H1 (cell line): ENCODE results near the gene TPRN. TPM values are rescaled to one million over a fixed set of nuclear protein-coding genes. Genes with fewer than 3 reads are reported as not detected.

Source experiments
- CBX8 ChIP-seq: fragments of 300-800, 300-1000 bp; sonication (generic); IDR thresholded peaks from 2 replicates; pipeline ENCODE4 v1.7.1; 2016; ENCODE audit warnings: low read depth, low read length, borderline replicate concordance
- CHD2 ChIP-seq: IDR thresholded peaks from 2 replicates; pipeline ENCODE4 v1.6.1; 2012; ENCODE audit warnings: low read length, improper control_type of control experiment
- CREB1 ChIP-seq: IDR thresholded peaks from 2 replicates; pipeline ENCODE4 v1.6.1; 2012; ENCODE audit warnings: inconsistent platforms
- CTCF ChIP-seq, 3 experiments: IDR thresholded peaks; 1 replicate in 2 of 3; 2 replicates in 1 of 3; pipeline versions ENCODE4 v1.5.1 to v1.6.1; 2011; ENCODE audit warnings: low read length in 3 of 3, mild to moderate bottlenecking in 3 of 3, inconsistent platforms in 2 of 3, low read depth in 1 of 3, moderate library complexity in 1 of 3; ENCODE audit not compliant: insufficient read depth in 1 of 3; ENCODE audit errors: control extremely low read depth in 1 of 3
- EGR1 ChIP-seq: IDR thresholded peaks from 2 replicates; pipeline ENCODE4 v1.6.1; 2011; ENCODE audit warnings: low read depth, low read length, borderline replicate concordance
- EP300 ChIP-seq, 2 experiments: IDR thresholded peaks; 1 replicate in 1 of 2; 2 replicates in 1 of 2; pipeline ENCODE4 v1.6.1; 2011 to 2012; ENCODE audit warnings: low read depth in 2 of 2, low read length in 2 of 2, mild to moderate bottlenecking in 2 of 2, borderline replicate concordance in 1 of 2, inconsistent platforms in 1 of 2, moderate library complexity in 1 of 2
- HDAC2 ChIP-seq, 2 experiments: fragments of 300-600 bp in 1 of 2; sonication (generic) in 1 of 2; IDR thresholded peaks; 2 replicates each; pipeline ENCODE4 v1.6.1; 2011 to 2012; ENCODE audit warnings: low read depth in 2 of 2, low read length in 2 of 2, mild to moderate bottlenecking in 2 of 2, moderate library complexity in 2 of 2, borderline replicate concordance in 1 of 2, inconsistent platforms in 1 of 2
- HDAC6 ChIP-seq: IDR thresholded peaks from one replicate; pipeline ENCODE4 v1.7.1; 2012; ENCODE audit warnings: low read depth, mild to moderate bottlenecking, inconsistent platforms, low read length, moderate library complexity
- KDM4A ChIP-seq: IDR thresholded peaks from one replicate; pipeline ENCODE4 v1.7.1; 2012; ENCODE audit warnings: low read depth, mild to moderate bottlenecking, moderate library complexity, low read length, inconsistent platforms; ENCODE audit not compliant: severe bottlenecking
- MAX ChIP-seq: IDR thresholded peaks from 2 replicates; pipeline ENCODE4 v1.6.1; 2012; ENCODE audit warnings: inconsistent platforms
- NRF1 ChIP-seq: IDR thresholded peaks from 2 replicates; pipeline ENCODE4 v1.6.1; 2011; ENCODE audit warnings: mild to moderate bottlenecking, low read depth, low read length, improper control_type of control experiment
- POLR2A ChIP-seq, 2 experiments: IDR thresholded peaks; 1 replicate in 1 of 2; 2 replicates in 1 of 2; pipeline ENCODE4 v1.6.1; 2011; ENCODE audit warnings: low read depth in 2 of 2, low read length in 2 of 2, mild to moderate bottlenecking in 2 of 2; ENCODE audit errors: control extremely low read depth in 1 of 2
- SIN3A ChIP-seq, 2 experiments: IDR thresholded peaks in 1 of 2; conservative IDR thresholded peaks in 1 of 2; 2 replicates each; pipeline ENCODE4 v1.6.1; 2011 to 2012; ENCODE audit warnings: low read length in 2 of 2, improper control_type of control experiment in 1 of 2, low read depth in 1 of 2, mild to moderate bottlenecking in 1 of 2
- SP2 ChIP-seq: IDR thresholded peaks from 2 replicates; pipeline ENCODE4 v1.6.1; 2012; ENCODE audit warnings: mild to moderate bottlenecking, low read length, inconsistent platforms
- SRF ChIP-seq: IDR thresholded peaks from 2 replicates; pipeline ENCODE4 v1.6.1; 2011; ENCODE audit warnings: mild to moderate bottlenecking, low read depth, low read length, moderate library complexity
- SUZ12 ChIP-seq: fragments of 200-600 bp; sonication (generic); IDR thresholded peaks from 2 replicates; pipeline ENCODE4 v1.6.1; 2012; ENCODE audit warnings: mild to moderate bottlenecking, inconsistent platforms, low read length, moderate library complexity, mixed read lengths
- TAF1 ChIP-seq: IDR thresholded peaks from 2 replicates; pipeline ENCODE4 v1.6.1; 2011; ENCODE audit warnings: mild to moderate bottlenecking, low read depth, low read length
- TAF7 ChIP-seq: optimal IDR thresholded peaks from 2 replicates; pipeline ENCODE3; 2011; ENCODE audit warnings: low read depth, mild to moderate bottlenecking, inconsistent platforms, low read length, moderate library complexity, borderline replicate concordance
- TBP ChIP-seq: IDR thresholded peaks from 2 replicates; pipeline ENCODE4 v1.6.1; 2011; ENCODE audit warnings: low read depth, low read length, improper control_type of control experiment
- TCF12 ChIP-seq: IDR thresholded peaks from 2 replicates; pipeline ENCODE4 v1.6.1; 2011; ENCODE audit warnings: low read depth, mild to moderate bottlenecking, low read length
- ZNF274 ChIP-seq: IDR thresholded peaks from 2 replicates; pipeline ENCODE4 v1.7.0; 2012; ENCODE audit warnings: low read length, borderline replicate concordance; ENCODE audit errors: extremely low read depth
- polyA plus RNA-seq, 7 experiments: library from polyadenylated mRNA; depleted of rRNA in 3 of 7; stranded (reverse) in 5 of 7; unstranded in 2 of 7; fragments of >200 nt in 5 of 7; fragments of 200-250 nt in 2 of 7; gene quantifications; 1 replicate in 5 of 7; 2 replicates in 1 of 7; 4 replicates in 1 of 7; pipeline versions ENCODE4 v1.2.1 to v1.2.3, GENCODE V29; 2011 to 2013; ENCODE audit warnings: missing spikeins in 2 of 7, mixed read lengths in 2 of 7
- total RNA-seq: library from RNA; stranded (reverse); fragmentation: NEBNext Ultra II Directional; extraction: Animal tissue kit (Norgen Biotek cat#: 25700); gene quantifications from 2 replicates; pipeline ENCODE4 v1.2.1, GENCODE V29; 2021

The TPRN gene
- total and polyA plus RNA-seq, 2 of the 8 experiments (the other 6 are each of a cell fraction or from before 2014, with no cell fraction given) = 9.7 to 23.2 TPM

- TF ChIP-seq TBP = no peak
- no peak for TF ChIP-seq SUZ12
- 0 out of 2 replicates have a peak, but pooled peaks have one; percentile 13 for TF ChIP-seq CHD2
- TF ChIP-seq KDM4A = peak; percentile 71
- TF ChIP-seq SP2 = peak; percentile 44
- no peak for TF ChIP-seq CTCF (IDR thresholded peaks at IDR 0.05; ENCODE audit: control extremely low read depth in 1 of 3, insufficient read depth in 1 of 3, low read depth in 1 of 3, low read length in 3 of 3)
- TF ChIP-seq SRF = no peak
- no peak for TF ChIP-seq EP300 (IDR thresholded peaks at IDR 0.05; ENCODE audit: borderline replicate concordance in 1 of 2, low read depth in 2 of 2, low read length in 2 of 2)
- TF ChIP-seq TCF12 = no peak
- peak; percentile 69 for TF ChIP-seq NRF1
- TF ChIP-seq CREB1 = no peak; the same call in 1 of the 2 replicates
- TF ChIP-seq CBX8 = no peak
- peak; percentile 55 for TF ChIP-seq TAF1
- no peak for TF ChIP-seq HDAC6
- TF ChIP-seq EGR1 = peak; percentile 50
- TF ChIP-seq SIN3A (conservative IDR thresholded peaks at IDR 0.05 in 1 of 2, IDR thresholded peaks at IDR 0.05 in 1 of 2; ENCODE audit: low read depth in 1 of 2, low read length in 2 of 2) = peak in 1 of 2 experiments; percentile 62; a peak in 2 of 4 replicates
- TF ChIP-seq POLR2A (IDR thresholded peaks at IDR 0.05; ENCODE audit: control extremely low read depth in 1 of 2, low read depth in 2 of 2, low read length in 2 of 2) = peak in 1 of 2 experiments; percentile 53; a peak in 1 of 3 replicates
- TF ChIP-seq TAF7 = peak; percentile 43
- no peak for TF ChIP-seq MAX
- peak in 1 of 2 experiments; percentile 84; a peak in 1 of 4 replicates for TF ChIP-seq HDAC2 (IDR thresholded peaks at IDR 0.05; ENCODE audit: borderline replicate concordance in 1 of 2, low read depth in 2 of 2, low read length in 2 of 2)
- no peak for TF ChIP-seq ZNF274
Measured at GRCh38 chr9:137223078-137223970, 22.8 kb upstream of the TPRN start (continued).
